ENCODE data around the gene KAT6B. TPM values are rescaled to one million over a fixed set of nuclear protein-coding genes. Genes with fewer than 3 reads are reported as not detected.

Gene KAT6B
- total and polyA plus RNA-seq, 2 donors (not counting 1 experiment from before 2014, with no cell fraction given): 8.6 to 111 TPM

GRCh38 chr10:75015442-75015841 lies 189.0 kb downstream of the KAT6B start:
- no peak for ATAC-seq (ENCODE audit: low read depth)
- CTCF ChIA-PET: interaction anchor here (0.5 to 1.5 kb wide), 2 partner anchors 8 to 276 kb away, joined by 3 to 6 read pairs; no protein-coding TSS in a partner anchor
- POLR2A ChIA-PET: no interaction called here
- Histone ChIP-seq H3K79me2 (ENCODE audit: control insufficient read depth, insufficient read depth, low read length) (no peaks in the 10 kb centered on the region), H3K36me3 (replicated peaks in 1 of 2; ENCODE audit: control extremely low read depth in 1 of 2, control insufficient read depth in 1 of 2, extremely low read depth in 1 of 2, insufficient read depth in 2 of 2, low read length in 1 of 2) (peaks cover 5 to 18% of the 10 kb centered on the region in 2 experiments), H3K27ac (ENCODE audit: low read length in 2 of 2) (no peak overlapping the region), H2AFZ (ENCODE audit: insufficient read depth, low read depth, low read length, poor library complexity, severe bottlenecking) (no peak overlapping the region), H3K9me3 (ENCODE audit: control extremely low read depth in 1 of 3, control insufficient read depth in 2 of 3, insufficient read depth in 1 of 3, low read length in 2 of 3) (no peaks in the 10 kb centered on the region), H3K4me1 (ENCODE audit: control insufficient read depth in 2 of 2, insufficient read depth in 2 of 2, low read length in 2 of 2) (peaks cover 29 to 40% of the 10 kb centered on the region in 2 donors), H3K27me3 (replicated peaks in 1 of 4; ENCODE audit: control extremely low read depth in 1 of 4, control insufficient read depth in 3 of 4, insufficient read depth in 4 of 4, low read length in 3 of 4) (no peaks in the 10 kb centered on the region), H3K9ac (ENCODE audit: low read length) (no peak overlapping the region), H3K4me3 (ENCODE audit: control extremely low read depth in 1 of 5, extremely low read depth in 1 of 5, insufficient read depth in 1 of 5, low read depth in 2 of 5, low read length in 4 of 5) (no peak overlapping the region), H4K20me1 (ENCODE audit: control insufficient read depth, insufficient read depth, low read length, poor library complexity, severe bottlenecking) (no peaks in the 10 kb centered on the region), H3K4me2 (replicated peaks; ENCODE audit: low read depth, low read length, poor library complexity, severe bottlenecking) (no peak overlapping the region)
- Mint-ChIP-seq H3K9me3 (ENCODE audit: insufficient read depth) (no peaks in the 10 kb centered on the region), H3K27me3 (no peaks in the 10 kb centered on the region), H3K4me1 (peaks cover 48% of the 10 kb centered on the region), H3K27ac (no peak overlapping the region), H3K4me3 (no peak overlapping the region)
- WGBS (ENCODE audit: insufficient coverage): 81% methylated on average over 2 of the region's 5 CpGs
- TF ChIP-seq CTCF (IDR thresholded peaks at IDR 0.05): no peak
- no peak for TF ChIP-seq EZH2 (IDR thresholded peaks at IDR 0.05; ENCODE audit: borderline replicate concordance, insufficient read depth, low read depth, low read length, poor library complexity, severe bottlenecking)
- intact Hi-C loops (cut with micrococcal nuclease): loop anchor here (5.0 to 10.0 kb wide), 5 partner anchors 38 to 593 kb away; partner anchors contain the start of genes COMTD1 and KAT6B
- DNase-seq: no peak

- H4K20me1 ChIP-seq (ENCODE audit: control insufficient read depth, insufficient read depth, low read length, poor library complexity, severe bottlenecking): no peaks in the 10 kb centered on the region
- POLR2A ChIA-PET: interaction anchor here (0.7 kb wide), 1 partner anchor 17 kb away, joined by 3 read pairs; no protein-coding TSS in a partner anchor
- H3K4me3 Mint-ChIP-seq: no peak overlapping the region
- H3K27me3 ChIP-seq (replicated peaks in 1 of 4; ENCODE audit: control extremely low read depth in 1 of 4, control insufficient read depth in 3 of 4, insufficient read depth in 4 of 4, low read length in 3 of 4): no peaks in the 10 kb centered on the region
- peaks cover 43% of the 10 kb centered on the region for H3K4me1 Mint-ChIP-seq
- no peaks in the 10 kb centered on the region for H3K79me2 ChIP-seq (ENCODE audit: control insufficient read depth, insufficient read depth, low read length)
- H3K27me3 Mint-ChIP-seq: no peaks in the 10 kb centered on the region
- no peak overlapping the region for H3K4me2 ChIP-seq (replicated peaks; ENCODE audit: low read depth, low read length, poor library complexity, severe bottlenecking)
- H3K4me1 ChIP-seq (ENCODE audit: control insufficient read depth in 2 of 2, insufficient read depth in 2 of 2, low read length in 2 of 2): peaks cover 29 to 38% of the 10 kb centered on the region in 2 donors
- H3K27ac Mint-ChIP-seq: no peak overlapping the region
- intact Hi-C loops (cut with micrococcal nuclease): loop anchor here (5.0 to 10.0 kb wide), 5 partner anchors 39 to 594 kb away; partner anchors contain the start of genes COMTD1 and KAT6B
- H3K4me3 ChIP-seq (ENCODE audit: control extremely low read depth in 1 of 5, extremely low read depth in 1 of 5, insufficient read depth in 1 of 5, low read depth in 2 of 5, low read length in 4 of 5): no peak overlapping the region
- WGBS (ENCODE audit: insufficient coverage): no CpG with 5 or more reads among the region's 3 CpGs
- no peaks in the 10 kb centered on the region for H3K9me3 ChIP-seq (ENCODE audit: control extremely low read depth in 1 of 3, control insufficient read depth in 2 of 3, insufficient read depth in 1 of 3, low read length in 2 of 3)
- no peak for ATAC-seq (ENCODE audit: low read depth)
- no peak for TF ChIP-seq EZH2 (IDR thresholded peaks at IDR 0.05; ENCODE audit: borderline replicate concordance, insufficient read depth, low read depth, low read length, poor library complexity, severe bottlenecking)
- TF ChIP-seq CTCF (IDR thresholded peaks at IDR 0.05): no peak
- H3K9me3 Mint-ChIP-seq (ENCODE audit: insufficient read depth): no peaks in the 10 kb centered on the region
- no peak overlapping the region for H3K9ac ChIP-seq (ENCODE audit: low read length)
- no peak overlapping the region for H2AFZ ChIP-seq (ENCODE audit: insufficient read depth, low read depth, low read length, poor library complexity, severe bottlenecking)
- no peak for DNase-seq
- CTCF ChIA-PET: interaction anchor here (0.5 to 1.5 kb wide), 3 partner anchors 9 to 277 kb away, joined by 3 to 6 read pairs (median 5); no protein-coding TSS in a partner anchor
- peaks cover 9 to 26% of the 10 kb centered on the region in 2 experiments for H3K36me3 ChIP-seq (replicated peaks in 1 of 2; ENCODE audit: control extremely low read depth in 1 of 2, control insufficient read depth in 1 of 2, extremely low read depth in 1 of 2, insufficient read depth in 2 of 2, low read length in 1 of 2)
- H3K27ac ChIP-seq (ENCODE audit: low read length in 2 of 2): no peak overlapping the region
These were observed 189.9 kb downstream of the KAT6B start for GRCh38 chr10:75016325-75016724.
